ENCODE results near the gene PPM1A. TPM values are rescaled to one million over a fixed set of nuclear protein-coding genes. Genes with fewer than 3 reads are reported as not detected.

Gene PPM1A
- total RNA-seq, 4 donors from 2014 or later, result 81.2 to 107 (median 86.1) TPM

GRCh38 chr14:60272177-60272576 is 23.2 kb downstream of the PPM1A start:
- Histone ChIP-seq H3K9me3 (no peaks in the 10 kb centered on the region), H3K4me1 (peaks cover 69 to 78% of the 10 kb centered on the region in 2 donors), H3K27ac (no peak overlapping the region), H3K36me3 (no peaks in the 10 kb centered on the region), H3K27me3 (no peaks in the 10 kb centered on the region), H3K4me3 (no peak overlapping the region)
- TF ChIP-seq CTCF (IDR thresholded peaks at IDR 0.05 in 4 of 5, conservative IDR thresholded peaks at IDR 0.05 in 1 of 5) (peak in 1 of 5 experiments; percentile 9), POLR2A (IDR thresholded peaks at IDR 0.05) (no peak)
- DNase-seq, result no peak
- intact Hi-C loops (cut with DNase I; ENCODE audit: low total_unique reads) (no loop called here), in situ Hi-C loops (cut with MboI; ENCODE audit: low sequenced_read_pairs in 4 of 4) (no loop called here)
- ATAC-seq, result no peak

- intact Hi-C loops (cut with DNase I; ENCODE audit: low total_unique reads) (no loop called here), in situ Hi-C loops (cut with MboI; ENCODE audit: low sequenced_read_pairs in 4 of 4) (no loop called here)
- Histone ChIP-seq H3K4me3 (no peak overlapping the region), H3K9me3 (no peaks in the 10 kb centered on the region), H3K27me3 (no peaks in the 10 kb centered on the region), H3K36me3 (no peaks in the 10 kb centered on the region), H3K4me1 (peaks cover 74 to 75% of the 10 kb centered on the region in 2 donors), H3K27ac (no peak overlapping the region)
- ATAC-seq, result no peak
- no peak for TF ChIP-seq CTCF (IDR thresholded peaks at IDR 0.05 in 4 of 5, conservative IDR thresholded peaks at IDR 0.05 in 1 of 5)
- TF ChIP-seq POLR2A (IDR thresholded peaks at IDR 0.05), result no peak
- no peak for DNase-seq
These were observed 24.9 kb downstream of the PPM1A start for GRCh38 chr14:60273956-60274355.

GRCh38 chr14:60274448-60274847 is 25.4 kb downstream of the PPM1A start:
- Histone ChIP-seq H3K27ac (no peak overlapping the region), H3K27me3 (no peaks in the 10 kb centered on the region), H3K4me1 (peaks cover 79% of the 10 kb centered on the region in 2 donors), H3K36me3 (no peaks in the 10 kb centered on the region), H3K9me3 (no peaks in the 10 kb centered on the region), H3K4me3 (no peak overlapping the region)
- no peak for DNase-seq
- TF ChIP-seq POLR2A (IDR thresholded peaks at IDR 0.05), result no peak
- in situ Hi-C loops (cut with MboI; ENCODE audit: low sequenced_read_pairs in 4 of 4) (no loop called here), intact Hi-C loops (cut with DNase I; ENCODE audit: low total_unique reads) (no loop called here)
- ATAC-seq, result no peak

- TF ChIP-seq CTCF (IDR thresholded peaks at IDR 0.05 in 4 of 5, conservative IDR thresholded peaks at IDR 0.05 in 1 of 5) (no peak), POLR2A (IDR thresholded peaks at IDR 0.05) (no peak)
- intact Hi-C loops (cut with DNase I; ENCODE audit: low total_unique reads), result no loop called here
- Histone ChIP-seq H3K36me3 (no peaks in the 10 kb centered on the region), H3K9me3 (no peaks in the 10 kb centered on the region), H3K27me3 (no peaks in the 10 kb centered on the region), H3K4me1 (peaks cover 77 to 88% of the 10 kb centered on the region in 2 donors), H3K4me3 (no peak overlapping the region), H3K27ac (no peak overlapping the region)
- ATAC-seq (no peak), DNase-seq (no peak)
- in situ Hi-C loops (cut with MboI; ENCODE audit: low sequenced_read_pairs in 4 of 4), result no loop called here
These were observed 26.9 kb downstream of the PPM1A start for GRCh38 chr14:60275932-60276331.

- Histone ChIP-seq H3K27me3 (no peaks in the 10 kb centered on the region), H3K27ac (no peak overlapping the region), H3K9me3 (no peaks in the 10 kb centered on the region), H3K36me3 (no peaks in the 10 kb centered on the region), H3K4me3 (no peak overlapping the region), H3K4me1 (peaks cover 76 to 86% of the 10 kb centered on the region in 2 donors)
- intact Hi-C loops (cut with DNase I; ENCODE audit: low total_unique reads), result no loop called here
- TF ChIP-seq CTCF (IDR thresholded peaks at IDR 0.05 in 4 of 5, conservative IDR thresholded peaks at IDR 0.05 in 1 of 5) (no peak), POLR2A (IDR thresholded peaks at IDR 0.05) (no peak)
- ATAC-seq, result no peak
- in situ Hi-C loops (cut with MboI; ENCODE audit: low sequenced_read_pairs in 4 of 4), result no loop called here
- no peak for DNase-seq
These were observed 27.3 kb downstream of the PPM1A start for GRCh38 chr14:60276347-60276746.

Data from gastrocnemius medialis (tissue), 4 donors.